HG02852 (cell line): ENCODE data around the gene CCHCR1.
"Not testable (repeated sequence)": the region's sequence is repeated elsewhere in the genome, so short reads cannot be mapped to it uniquely, and the experiment has no call there.

Experiments used
- ATAC-seq: cut with Tn5 transposase; IDR thresholded peaks from one replicate; pipeline ENCODE4 v1.9.1; 2021; ENCODE audit warnings: mild to moderate bottlenecking, moderate library complexity; ENCODE audit not compliant: unreplicated experiment

Gene CCHCR1

GRCh38 chr6:31164475-31165063 lies 7.0 kb upstream of the CCHCR1 start:
- not testable (repeated sequence) for ATAC-seq

- no peak for ATAC-seq
Measured at GRCh38 chr6:31163922-31164321, 6.3 kb upstream of the CCHCR1 start.

- ATAC-seq = no peak
Measured at GRCh38 chr6:31162463-31163165, 5.0 kb upstream of the CCHCR1 start.

- no peak for ATAC-seq
Measured at GRCh38 chr6:31161216-31162126, 3.9 kb upstream of the CCHCR1 start.

GRCh38 chr6:31158863-31159855 lies 1.6 kb upstream of the CCHCR1 start:
- no peak for ATAC-seq

- peak; percentile 84 for ATAC-seq
Measured at GRCh38 chr6:31158140-31158862, 699 bp upstream of the CCHCR1 start, which contains the start of gene TCF19. TCF19 (plus strand) TSS chr6:31158589; CDS start chr6:31159470, 881 bp downstream.

- no peak for ATAC-seq
Measured at GRCh38 chr6:31156641-31157040, 961 bp downstream of the CCHCR1 start.

- ATAC-seq = no peak
Measured at GRCh38 chr6:31154436-31154835, 3.2 kb downstream of the CCHCR1 start.

GRCh38 chr6:31152781-31153180 lies 4.8 kb downstream of the CCHCR1 start:
- ATAC-seq = no peak

GRCh38 chr6:31149827-31150447 lies 7.7 kb downstream of the CCHCR1 start:
- no peak for ATAC-seq

- ATAC-seq = no peak
Measured at GRCh38 chr6:31145386-31145785, 12.2 kb downstream of the CCHCR1 start.

GRCh38 chr6:31144970-31145340 lies 12.6 kb downstream of the CCHCR1 start:
- no peak for ATAC-seq

GRCh38 chr6:31144296-31144969 lies 13.2 kb downstream of the CCHCR1 start:
- no peak for ATAC-seq

GRCh38 chr6:31143148-31143547 lies 14.5 kb downstream of the CCHCR1 start:
- ATAC-seq = no peak

GRCh38 chr6:31142361-31142761 lies 15.2 kb downstream of the CCHCR1 start:
- no peak for ATAC-seq

GRCh38 chr6:31140643-31141042 lies 17.0 kb downstream of the CCHCR1 start:
- no peak for ATAC-seq

GRCh38 chr6:31139599-31139998 lies 18.0 kb downstream of the CCHCR1 start:
- ATAC-seq = no peak

GRCh38 chr6:31138982-31139381 lies 18.6 kb downstream of the CCHCR1 start, which contains the start of gene PSORS1C2:
PSORS1C2 (minus strand) TSS chr6:31139066; CDS start chr6:31139026, 40 bp downstream.
- no peak for ATAC-seq

GRCh38 chr6:31135710-31136109 lies 21.9 kb downstream of the CCHCR1 start:
- no peak for ATAC-seq
